Left ventricle myocardium inferior (tissue), 1 donor: ENCODE measurements around the gene LSR. TPM values are rescaled to one million over a fixed set of nuclear protein-coding genes. Genes with fewer than 3 reads are reported as not detected.
A peak's percentile ranks its signal among the peaks of the same experiment; 100 is the strongest.
"Not testable (repeated sequence)": the region's sequence is repeated elsewhere in the genome, so short reads cannot be mapped to it uniquely, and the experiment has no call there.

ENCODE experiments used
- DNase-seq: peaks from one replicate; pipeline ENCODE4 v3.0.0-alpha.2; 2020
- H3K27ac ChIP-seq: fragments of 200-600 bp; replicated peaks from 2 replicates; pipeline ENCODE4 v1.8.0; 2021
- H3K27me3 ChIP-seq: fragments of 200-600 bp; 2 replicates; pipeline ENCODE4 v1.8.0; 2021; ENCODE audit warnings: low read depth
- H3K36me3 ChIP-seq: fragments of 200-600 bp; 2 replicates; pipeline ENCODE4 v1.8.0; 2021
- H3K4me1 ChIP-seq: fragments of 200-600 bp; 2 replicates; pipeline ENCODE4 v1.8.0; 2021
- H3K4me3 ChIP-seq: fragments of 200-600 bp; 2 replicates; pipeline ENCODE4 v1.8.0; 2021; ENCODE audit warnings: mild to moderate bottlenecking, moderate library complexity
- H3K9me3 ChIP-seq: fragments of 200-600 bp; replicated peaks from 2 replicates; pipeline ENCODE4 v1.8.0; 2021
- CTCF ChIP-seq: fragments of 200-600 bp; IDR thresholded peaks from 2 replicates; pipeline ENCODE4 v1.8.0; 2021; ENCODE audit warnings: antibody characterized with exemption, mild to moderate bottlenecking, borderline replicate concordance
- intact Hi-C: fragments of 100-400 bp; cut with micrococcal nuclease; formaldehyde crosslinking; loops from one replicate; pipeline ENCODE4 v1.11.0; 2022
- total RNA-seq: library from RNA; stranded (reverse); fragmentation: NEBNext Ultra II Directional; extraction: Animal tissue kit (Norgen Biotek cat#: 25700); gene quantifications from one replicate; pipeline ENCODE4 v1.2.1, GENCODE V29; 2021
- donor health status: DM: no; HTN: yes; CAD: no; lungs with severe emphysema.

Gene LSR
- total RNA-seq, 1 donor from 2014 or later, result 4.5 TPM

- Histone ChIP-seq H3K27ac (no peak overlapping the region), H3K9me3 (peaks cover 14% of the 10 kb centered on the region), H3K4me3 (no peak overlapping the region), H3K4me1 (no peaks in the 10 kb centered on the region), H3K36me3 (no peaks in the 10 kb centered on the region), H3K27me3 (peaks cover 6% of the 10 kb centered on the region)
- intact Hi-C loops, result no loop called here
- peak; percentile 34 for TF ChIP-seq CTCF
- DNase-seq, result no peak
Observed at GRCh38 chr19:35236638-35237400, 12.0 kb upstream of the LSR start.

- H3K9me3 ChIP-seq, result peaks cover 18% of the 10 kb centered on the region
- H3K4me3 ChIP-seq, DNase-seq, H3K27me3 ChIP-seq, H3K4me1 ChIP-seq, H3K27ac ChIP-seq, H3K36me3 ChIP-seq, intact Hi-C loops: not testable (repeated sequence)
Observed at GRCh38 chr19:35239597-35239996, 9.2 kb upstream of the LSR start.

GRCh38 chr19:35240327-35240726 lies 8.5 kb upstream of the LSR start:
- no peak for TF ChIP-seq CTCF
- DNase-seq, result no peak
- peaks cover 18% of the 10 kb centered on the region for H3K9me3 ChIP-seq
- H3K4me1 ChIP-seq, result no peaks in the 10 kb centered on the region
- no peak overlapping the region for H3K27ac ChIP-seq
- H3K36me3 ChIP-seq, result no peaks in the 10 kb centered on the region
- H3K4me3 ChIP-seq, result no peak overlapping the region
- no peaks in the 10 kb centered on the region for H3K27me3 ChIP-seq
- intact Hi-C loops, result no loop called here

GRCh38 chr19:35241417-35241816 lies 7.4 kb upstream of the LSR start:
- no peak overlapping the region for H3K27ac ChIP-seq
- H3K4me3 ChIP-seq, result no peak overlapping the region
- H3K27me3 ChIP-seq, result peaks cover 7% of the 10 kb centered on the region
- no peaks in the 10 kb centered on the region for H3K36me3 ChIP-seq
- intact Hi-C loops, result no loop called here
- peaks cover 29% of the 10 kb centered on the region for H3K9me3 ChIP-seq
- no peak for TF ChIP-seq CTCF
- no peak for DNase-seq
- H3K4me1 ChIP-seq, result no peaks in the 10 kb centered on the region

GRCh38 chr19:35246466-35247092 lies 2.2 kb upstream of the LSR start:
- H3K9me3 ChIP-seq, result peaks cover 20% of the 10 kb centered on the region
- peak overlapping the region; percentile 69 for H3K27ac ChIP-seq
- H3K27me3 ChIP-seq, result peaks cover 53% of the 10 kb centered on the region
- intact Hi-C loops, result no loop called here
- no peak for DNase-seq
- peaks cover 28% of the 10 kb centered on the region for H3K4me1 ChIP-seq
- H3K4me3 ChIP-seq, result no peak overlapping the region
- no peak for TF ChIP-seq CTCF
- no peaks in the 10 kb centered on the region for H3K36me3 ChIP-seq
